HUES48 (cell line): Measurements from ENCODE around the gene EMC9.

Source experiments
- H3K27ac ChIP-seq: one replicate; pipeline ENCODE4 v1.7.0; 2013; ENCODE audit warnings: low read depth, low read length, inconsistent platforms
- H3K27me3 ChIP-seq: 2 replicates; pipeline ENCODE4 v1.6.1; 2013; ENCODE audit warnings: mild to moderate bottlenecking, low read length; ENCODE audit not compliant: control insufficient read depth, insufficient read depth
- H3K36me3 ChIP-seq: 2 replicates; pipeline ENCODE4 v1.6.1; 2013; ENCODE audit warnings: low read length; ENCODE audit not compliant: control insufficient read depth, insufficient read depth
- H3K4me1 ChIP-seq: 2 replicates; pipeline ENCODE4 v1.6.1; 2013; ENCODE audit warnings: mild to moderate bottlenecking, low read length; ENCODE audit not compliant: control insufficient read depth, insufficient read depth
- H3K4me3 ChIP-seq: 2 replicates; pipeline ENCODE4 v1.5.1; 2013; ENCODE audit warnings: mild to moderate bottlenecking, low read depth, low read length
- H3K9ac ChIP-seq: 2 replicates; pipeline ENCODE4 v1.6.1; 2013; ENCODE audit warnings: mild to moderate bottlenecking, low read depth, low read length, moderate library complexity
- H3K9me3 ChIP-seq: 2 replicates; pipeline ENCODE4 v1.6.1; 2013; ENCODE audit warnings: low read length; ENCODE audit not compliant: control insufficient read depth, insufficient read depth

The EMC9 gene

DNA sequence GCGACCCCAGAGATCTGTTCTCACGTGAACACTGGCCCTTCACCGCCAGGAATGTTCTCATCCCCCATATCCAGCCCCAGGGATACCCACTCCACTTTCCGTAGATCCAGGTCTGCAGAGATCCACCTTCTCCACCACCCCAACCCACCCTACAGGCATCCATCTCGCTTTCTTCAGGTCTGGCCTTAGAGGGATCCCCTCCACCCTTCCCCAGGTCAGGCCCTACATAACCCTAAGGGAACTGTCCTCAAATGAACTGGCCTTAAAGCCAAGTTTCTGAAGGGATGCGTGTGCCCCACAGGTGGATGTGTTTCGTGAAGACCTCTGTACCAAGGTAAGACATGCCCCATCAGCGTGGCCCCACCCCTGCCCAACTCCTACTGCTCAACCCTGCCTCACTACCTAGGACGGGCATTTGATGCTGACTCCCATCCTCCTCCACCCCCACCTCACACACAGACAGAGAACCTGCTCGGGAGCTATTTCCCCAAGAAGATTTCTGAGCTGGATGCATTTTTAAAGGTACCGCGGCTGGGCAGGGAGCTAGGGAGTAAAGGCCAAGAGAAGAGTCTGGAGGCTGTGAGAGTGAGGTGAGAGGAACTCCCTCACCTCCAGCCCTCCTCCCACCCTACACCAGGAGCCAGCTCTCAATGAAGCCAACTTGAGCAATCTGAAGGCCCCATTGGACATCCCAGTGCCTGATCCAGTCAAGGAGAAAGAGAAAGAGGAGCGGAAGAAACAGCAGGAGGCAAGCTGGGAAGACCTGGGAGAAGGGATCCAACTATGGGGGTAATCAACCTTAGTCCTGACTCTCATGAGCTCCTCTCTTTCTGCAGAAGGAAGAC, 4.5 kb downstream of the EMC9 start:
- Histone ChIP-seq H3K27ac (no peak overlapping the region), H3K9ac (no peak overlapping the region), H3K4me3 (peak overlapping the region; percentile 78)

DNA sequence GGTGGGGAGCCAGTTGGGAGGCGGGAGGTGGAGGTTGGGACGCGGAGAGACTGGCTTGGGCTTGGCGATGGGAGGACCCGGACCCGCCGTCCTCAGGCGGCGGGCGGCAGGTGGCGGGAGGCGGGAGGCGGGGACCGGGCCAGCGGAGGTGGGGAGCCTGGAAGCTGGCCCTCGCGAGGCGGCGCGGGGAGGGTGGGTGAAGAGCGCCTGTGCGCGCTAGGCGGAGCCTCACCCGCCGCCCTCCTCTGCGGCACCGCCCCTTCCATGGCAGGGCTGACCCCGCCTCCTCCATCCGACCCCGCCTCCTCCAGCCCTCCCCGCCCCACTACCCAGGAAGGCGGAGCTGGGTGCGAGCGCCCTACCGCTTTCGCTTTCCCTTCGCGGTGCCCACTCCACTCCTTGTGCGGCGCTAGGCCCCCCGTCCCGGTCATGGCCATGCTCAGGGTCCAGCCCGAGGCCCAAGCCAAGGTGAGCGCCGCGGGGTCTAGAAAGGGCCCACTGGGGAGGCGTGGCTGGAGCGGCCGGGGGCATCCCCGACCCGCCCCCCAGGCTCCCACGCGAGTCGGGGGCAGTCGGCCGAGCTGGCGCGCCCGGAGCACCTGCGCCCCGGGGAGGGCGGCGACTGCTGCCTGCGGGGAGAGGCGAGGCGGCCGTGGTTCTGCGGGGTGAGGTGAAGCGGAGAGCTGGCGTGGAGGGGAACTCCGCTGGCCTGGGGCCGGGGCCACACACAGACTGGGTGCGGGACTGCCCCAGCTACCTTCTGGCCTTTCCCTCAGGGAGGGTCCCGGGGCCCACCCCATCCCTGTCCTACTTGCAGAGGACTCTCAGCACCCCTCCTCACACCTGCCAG, 5.3 kb downstream of the EMC9 start, which contains the start of gene PSME1:
Gene PSME1, plus strand, starts transcription at position 361 of the 850 bp plus-strand sequence. Its CDS starts 69 bp downstream, at position 430.
- Histone ChIP-seq H3K4me1 (peaks cover 9% of the 10 kb centered on the region), H3K9ac (no peak within 1 kb of the TSS; the same call in 1 of the 2 replicates), H3K4me3 (peak within 1 kb of the TSS; percentile 78), H3K36me3 (peaks cover 25% of the 10 kb centered on the region), H3K9me3 (no peaks in the 10 kb centered on the region), H3K27ac (peak within 1 kb of the TSS; percentile 25), H3K27me3 (no peaks in the 10 kb centered on the region)

More for the DNA sequence above, 4.5 kb downstream of the EMC9 start:
- no peaks in the 10 kb centered on the region for H3K27me3 ChIP-seq
- H3K9me3 ChIP-seq = no peaks in the 10 kb centered on the region
- H3K4me1 ChIP-seq = peaks cover 9% of the 10 kb centered on the region
- H3K36me3 ChIP-seq = peaks cover 25% of the 10 kb centered on the region

DNA sequence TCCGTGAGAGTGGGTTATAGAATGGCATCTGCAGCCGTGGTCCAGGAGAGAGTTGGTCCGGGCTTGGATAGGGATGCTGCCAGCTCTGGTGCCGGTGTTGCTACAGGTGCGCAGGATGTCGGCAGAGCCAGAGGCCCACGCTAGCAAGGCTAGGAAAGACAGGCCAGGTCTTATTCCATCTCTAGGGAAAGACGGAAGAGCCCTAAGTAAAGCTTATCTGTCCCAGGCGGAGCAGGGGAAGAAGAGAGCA, 5.9 kb downstream of the EMC9 start:
- H3K4me1 ChIP-seq = peaks cover 9% of the 10 kb centered on the region
- no peak overlapping the region for H3K9ac ChIP-seq

GRCh38 chr14:24133735-24134134, 7.7 kb downstream of the EMC9 start:
- no peak overlapping the region for H3K27ac ChIP-seq
- no peaks in the 10 kb centered on the region for H3K27me3 ChIP-seq
- peaks cover 5% of the 10 kb centered on the region; the same call in 1 of the 2 replicates for H3K4me1 ChIP-seq
- no peak overlapping the region for H3K9ac ChIP-seq
- no peaks in the 10 kb centered on the region for H3K9me3 ChIP-seq
- H3K4me3 ChIP-seq = no peak overlapping the region
- peaks cover 13% of the 10 kb centered on the region for H3K36me3 ChIP-seq

More for the DNA sequence above, 5.9 kb downstream of the EMC9 start:
- peaks cover 25% of the 10 kb centered on the region for H3K36me3 ChIP-seq
- peak overlapping the region; percentile 78 for H3K4me3 ChIP-seq
- H3K27ac ChIP-seq = peak overlapping the region; percentile 25
- H3K9me3 ChIP-seq = no peaks in the 10 kb centered on the region
- H3K27me3 ChIP-seq = no peaks in the 10 kb centered on the region

DNA sequence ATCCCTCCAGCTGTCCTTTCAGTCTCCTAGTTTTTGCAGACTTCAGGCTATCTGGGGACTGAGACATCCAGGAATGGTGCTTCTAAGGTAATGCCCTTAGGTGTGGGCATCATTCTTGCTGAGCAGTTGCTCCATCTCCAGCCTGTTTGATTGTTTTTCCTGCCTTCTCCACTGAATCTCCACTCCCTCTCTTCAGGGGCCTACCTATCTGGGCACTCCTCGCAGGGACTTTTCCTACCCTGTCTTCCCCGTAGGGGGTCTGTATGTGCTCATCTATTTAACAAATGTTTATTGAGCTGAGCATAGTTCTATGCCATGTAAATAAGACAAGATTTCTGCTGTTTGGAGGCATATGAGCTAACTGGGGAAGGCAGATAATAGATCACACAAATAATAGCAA, 8.4 kb downstream of the EMC9 start:
- Histone ChIP-seq H3K4me3 (no peak overlapping the region), H3K27me3 (no peaks in the 10 kb centered on the region), H3K9me3 (no peaks in the 10 kb centered on the region)

DNA sequence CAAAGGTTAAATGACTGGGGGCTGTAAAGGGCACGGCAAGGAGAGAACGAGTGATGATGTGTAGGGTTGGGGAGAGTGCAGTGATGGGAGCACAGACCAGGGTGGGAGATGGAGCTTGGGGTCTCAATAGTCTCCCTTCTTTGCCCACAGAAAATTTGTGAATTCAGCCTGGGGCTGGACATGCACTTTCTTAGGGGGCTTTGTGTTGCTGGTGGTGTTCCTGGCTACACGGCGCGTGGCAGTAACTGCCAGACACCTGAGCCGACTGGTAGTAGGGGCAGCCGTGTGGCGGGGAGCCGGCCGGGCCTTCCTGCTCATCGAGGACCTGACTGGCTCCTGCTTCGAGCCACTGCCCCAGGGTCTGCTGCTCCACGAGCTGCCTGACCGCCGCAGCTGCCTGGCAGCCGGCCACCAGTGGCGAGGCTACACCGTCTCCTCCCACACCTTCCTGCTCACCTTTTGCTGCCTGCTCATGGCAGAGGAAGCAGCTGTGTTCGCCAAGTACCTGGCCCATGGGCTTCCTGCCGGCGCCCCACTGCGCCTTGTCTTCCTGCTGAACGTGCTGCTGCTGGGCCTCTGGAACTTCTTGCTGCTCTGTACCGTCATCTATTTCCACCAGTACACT, 9.2 kb downstream of the EMC9 start:
- Histone ChIP-seq H3K27ac (no peak overlapping the region), H3K9me3 (no peaks in the 10 kb centered on the region), H3K4me3 (no peak overlapping the region), H3K9ac (no peak overlapping the region), H3K36me3 (no peaks in the 10 kb centered on the region), H3K27me3 (no peaks in the 10 kb centered on the region), H3K4me1 (peaks cover 5% of the 10 kb centered on the region; the same call in 1 of the 2 replicates)

More for the DNA sequence above, 8.4 kb downstream of the EMC9 start:
- no peak overlapping the region for H3K9ac ChIP-seq
- peaks cover 5% of the 10 kb centered on the region for H3K36me3 ChIP-seq
- H3K27ac ChIP-seq = no peak overlapping the region
- peaks cover 5% of the 10 kb centered on the region; the same call in 1 of the 2 replicates for H3K4me1 ChIP-seq

DNA sequence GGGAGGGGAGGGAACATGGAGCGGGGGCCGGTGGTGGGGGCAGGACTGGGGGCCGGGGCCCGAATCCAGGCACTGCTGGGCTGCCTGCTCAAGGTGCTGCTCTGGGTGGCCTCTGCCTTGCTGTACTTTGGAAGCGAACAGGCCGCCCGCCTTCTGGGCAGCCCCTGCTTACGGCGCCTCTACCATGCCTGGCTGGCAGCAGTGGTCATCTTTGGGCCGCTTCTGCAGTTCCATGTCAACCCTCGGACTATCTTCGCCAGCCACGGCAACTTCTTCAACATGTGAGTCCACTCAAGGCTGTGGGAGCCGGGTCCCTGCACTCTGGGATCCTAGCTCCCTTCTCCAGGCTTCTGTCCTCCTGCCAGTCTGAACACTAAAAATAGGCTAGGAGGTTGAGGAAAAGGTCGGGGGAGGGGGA, 9.8 kb downstream of the EMC9 start:
- Histone ChIP-seq H3K36me3 (no peaks in the 10 kb centered on the region), H3K9me3 (no peaks in the 10 kb centered on the region), H3K4me3 (no peak overlapping the region), H3K27me3 (no peaks in the 10 kb centered on the region), H3K9ac (no peak overlapping the region), H3K4me1 (peaks cover 1% of the 10 kb centered on the region; the same call in 1 of the 2 replicates), H3K27ac (no peak overlapping the region)

DNA sequence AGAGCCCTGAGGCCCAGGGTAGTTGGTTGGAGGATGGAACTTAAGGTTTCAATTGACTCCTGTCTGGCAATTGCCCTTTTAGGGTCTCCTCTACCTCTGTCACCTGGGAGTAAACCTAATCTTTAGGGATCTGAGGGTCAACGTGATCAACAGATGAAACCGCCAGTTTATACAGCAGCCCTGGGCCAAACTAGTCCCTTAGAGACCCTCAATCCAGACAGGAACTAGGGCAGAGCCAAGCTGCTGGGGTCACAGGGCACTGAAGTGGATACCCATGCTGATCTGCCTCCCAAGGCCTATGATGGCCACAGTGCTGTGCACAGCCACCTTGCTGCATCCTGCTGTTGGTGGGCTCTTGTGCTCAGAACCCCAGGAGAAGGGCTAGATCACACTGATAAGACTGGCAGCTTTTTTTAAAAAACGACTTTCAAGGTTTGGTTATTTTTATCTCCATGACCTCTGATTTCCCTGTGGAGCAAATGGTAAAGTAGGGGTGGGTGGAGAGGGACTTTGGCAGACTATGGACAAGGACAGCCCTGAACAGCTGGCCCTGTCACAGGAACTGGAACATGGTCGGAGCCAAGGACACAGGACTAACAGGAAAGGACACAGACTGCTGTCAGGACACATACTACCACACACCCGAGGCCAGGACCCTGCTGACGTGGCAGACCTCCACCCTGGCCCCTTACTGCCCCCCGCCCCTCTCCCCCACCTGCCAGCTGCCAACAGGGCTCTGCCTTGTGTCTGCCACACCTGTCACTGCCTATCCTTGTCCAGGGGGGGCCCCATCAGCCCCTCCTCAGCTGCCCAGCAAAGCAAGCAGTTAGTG, 10.5 kb downstream of the EMC9 start:
- no peaks in the 10 kb centered on the region for H3K9me3 ChIP-seq
- no peak overlapping the region for H3K4me3 ChIP-seq
- no peak overlapping the region for H3K9ac ChIP-seq
- no peak overlapping the region for H3K27ac ChIP-seq
- no peaks in the 10 kb centered on the region for H3K27me3 ChIP-seq
- H3K36me3 ChIP-seq = no peaks in the 10 kb centered on the region
- H3K4me1 ChIP-seq = no peaks in the 10 kb centered on the region

- Histone ChIP-seq H3K27ac (no peak within 1 kb of the TSS), H3K36me3 (no peaks in the 10 kb centered on the region), H3K4me1 (no peaks in the 10 kb centered on the region), H3K9me3 (no peaks in the 10 kb centered on the region), H3K9ac (no peak within 1 kb of the TSS), H3K27me3 (no peaks in the 10 kb centered on the region), H3K4me3 (no peak within 1 kb of the TSS)
These were observed 11.0 kb downstream of the EMC9 start, which contains the start of gene FITM1 for GRCh38 chr14:24130380-24130716. Gene FITM1, plus strand, starts transcription at chr14:24130659. Its CDS starts 905 bp downstream, at chr14:24131564.

DNA sequence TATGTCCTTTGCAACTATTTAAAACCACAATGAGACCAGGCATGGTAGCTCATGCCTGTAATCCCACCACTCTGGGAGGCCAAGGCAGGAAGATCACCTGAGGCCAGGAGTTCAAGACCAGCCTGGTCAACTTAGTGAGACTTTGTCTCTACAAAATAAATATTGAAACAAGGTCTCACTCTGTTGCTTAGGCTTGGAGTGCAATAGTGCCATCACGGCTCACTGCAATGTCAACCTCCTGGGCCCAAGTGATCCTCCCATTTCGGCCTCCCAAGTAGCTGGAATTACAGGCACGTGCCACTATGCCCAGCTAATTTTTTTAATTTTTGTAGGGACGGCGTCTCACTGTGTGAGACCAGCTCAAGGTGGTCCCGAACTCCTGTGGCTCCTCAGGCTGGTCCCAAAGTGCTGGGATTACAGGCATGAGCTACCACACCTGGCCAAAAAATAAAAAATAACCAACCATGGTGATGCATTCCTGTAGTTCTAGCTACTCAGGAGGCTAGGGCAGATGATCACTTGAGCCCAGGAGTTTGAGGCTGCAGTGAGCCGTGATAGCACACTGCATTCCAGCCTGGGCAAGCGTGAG, 11.9 kb downstream of the EMC9 start:
- Histone ChIP-seq H3K9me3 (no peaks in the 10 kb centered on the region), H3K4me1 (no peaks in the 10 kb centered on the region), H3K36me3 (no peaks in the 10 kb centered on the region), H3K27ac (no peak overlapping the region), H3K4me3 (no peak overlapping the region), H3K9ac (no peak overlapping the region), H3K27me3 (no peaks in the 10 kb centered on the region)
